Naive thymus-derived CD8-positive, alpha-beta T cell (primary cell): Measurements from ENCODE around the gene KCNC1. TPM values are rescaled to one million over a fixed set of nuclear protein-coding genes. Genes with fewer than 3 reads are reported as not detected.

Experiments used
- ATAC-seq, 2 donors: fragments of 150-1000 bp; cut with Tn5 transposase in 1 of 2; sonication (Bioruptor Pico), chemical (Tn5 transposase) in 1 of 2; 1 replicate in 1 of 2; 2 replicates in 1 of 2; pipeline ENCODE4 v1.10.0; 2021; ENCODE audit warnings: mild to moderate bottlenecking in 2 of 2, moderate library complexity in 2 of 2
- POLR2A ChIA-PET: fragments of 350-600 bp; sonication (Branson Sonifier 250); formaldehyde crosslinking; loops from one replicate; lab custom pipeline; 2021; ENCODE audit warnings: antibody characterized with exemption; lab: Charles Lee
- DNase-seq, 10 donors: peaks; one replicate each; pipeline versions ENCODE4 v3.0.0 to v3.0.0-alpha.2; 2020 to 2022
- H3K27ac Mint-ChIP-seq, 10 donors: one replicate each; pipeline ENCODE4 v1.8.0; 2020 to 2022; ENCODE audit warnings: mild to moderate bottlenecking in 10 of 10, mixed read lengths in 10 of 10, moderate library complexity in 4 of 10, inconsistent platforms in 1 of 10
- H3K27me3 Mint-ChIP-seq, 5 donors: one replicate each; pipeline ENCODE4 v1.8.0; 2021 to 2022; ENCODE audit warnings: mixed read lengths in 5 of 5
- H3K36me3 Mint-ChIP-seq, 3 donors: one replicate each; pipeline ENCODE4 v1.8.0; 2020 to 2022; ENCODE audit warnings: mixed read lengths in 3 of 3, mild to moderate bottlenecking in 2 of 3, inconsistent platforms in 1 of 3
- H3K4me1 Mint-ChIP-seq, 4 donors: one replicate each; pipeline ENCODE4 v1.8.0; 2021 to 2022; ENCODE audit warnings: mixed read lengths in 4 of 4
- H3K4me3 Mint-ChIP-seq, 10 donors: one replicate each; pipeline ENCODE4 v1.8.0; 2020 to 2022; ENCODE audit warnings: mild to moderate bottlenecking in 10 of 10, mixed read lengths in 10 of 10, moderate library complexity in 6 of 10, inconsistent platforms in 1 of 10
- H3K9me3 Mint-ChIP-seq, 9 donors: one replicate each; pipeline ENCODE4 v1.8.0; 2020 to 2022; ENCODE audit warnings: mixed read lengths in 9 of 9, mild to moderate bottlenecking in 3 of 9, inconsistent platforms in 1 of 9, moderate library complexity in 1 of 9
- polyA plus RNA-seq, 3 donors: library from polyadenylated mRNA; unstranded; fragments of 300-500 nt; fragmentation: Illumina TruSeq; gene quantifications; one replicate each; pipeline ENCODE4 v1.2.3, GENCODE V29; 2021
- total RNA-seq, 8 experiments: library from RNA in 2 of 8; stranded (reverse) in 2 of 8; gene quantifications; one replicate each; pipeline ENCODE4 v1.2.3 and lab custom pipeline; 2021 to 2026

KCNC1 gene
- total and polyA plus RNA-seq, 5 experiments from 2014 or later, result 0.60 TPM; not detected in 4

GRCh38 chr11:17821648-17822400 is 87.2 kb downstream of the KCNC1 start:
- peaks cover 0 to 8% (median 1%) of the 10 kb centered on the region in 4 donors for H3K4me1 Mint-ChIP-seq
- H3K9me3 Mint-ChIP-seq, result no peaks in the 10 kb centered on the region
- H3K27ac Mint-ChIP-seq, result no peak overlapping the region
- no peak overlapping the region for H3K4me3 Mint-ChIP-seq
- ATAC-seq, result no peak
- no peak for DNase-seq
- H3K27me3 Mint-ChIP-seq, result no peaks in the 10 kb centered on the region
- H3K36me3 Mint-ChIP-seq, result peaks cover 0 to 14% (median 7%) of the 10 kb centered on the region in 3 donors
- POLR2A ChIA-PET, result no interaction called here

GRCh38 chr11:17822401-17822781 is 87.8 kb downstream of the KCNC1 start:
- Mint-ChIP-seq H3K4me1 (peaks cover 0 to 8% (median 1%) of the 10 kb centered on the region in 4 donors), H3K4me3 (no peak overlapping the region), H3K9me3 (no peaks in the 10 kb centered on the region), H3K36me3 (peaks cover 0 to 18% (median 7%) of the 10 kb centered on the region in 3 donors), H3K27me3 (no peaks in the 10 kb centered on the region), H3K27ac (no peak overlapping the region)
- no peak for DNase-seq
- ATAC-seq, result no peak
- POLR2A ChIA-PET, result no interaction called here

GRCh38 chr11:17827006-17827405 is 92.4 kb downstream of the KCNC1 start:
- no peaks in the 10 kb centered on the region for H3K27me3 Mint-ChIP-seq
- peak overlapping the region in 1 of 10 donors; percentile 12 for H3K27ac Mint-ChIP-seq
- H3K4me3 Mint-ChIP-seq, result no peak overlapping the region
- no peak for DNase-seq
- ATAC-seq, result no peak
- peaks cover 0 to 5% (median 1%) of the 10 kb centered on the region in 4 donors for H3K4me1 Mint-ChIP-seq
- H3K9me3 Mint-ChIP-seq, result no peaks in the 10 kb centered on the region
- POLR2A ChIA-PET, result no interaction called here
- peaks cover 11 to 36% (median 30%) of the 10 kb centered on the region in 3 donors for H3K36me3 Mint-ChIP-seq

- H3K9me3 Mint-ChIP-seq, result no peaks in the 10 kb centered on the region
- H3K27ac Mint-ChIP-seq, result no peak overlapping the region
- H3K36me3 Mint-ChIP-seq, result peaks cover 11 to 44% (median 33%) of the 10 kb centered on the region in 3 donors
Observed at GRCh38 chr11:17828311-17828751, 93.8 kb downstream of the KCNC1 start.

GRCh38 chr11:17831228-17831627 is 96.6 kb downstream of the KCNC1 start:
- no peak overlapping the region for H3K27ac Mint-ChIP-seq
- no peak for DNase-seq
- H3K9me3 Mint-ChIP-seq, result no peaks in the 10 kb centered on the region
- POLR2A ChIA-PET, result no interaction called here
- no peaks in the 10 kb centered on the region for H3K27me3 Mint-ChIP-seq
- H3K4me3 Mint-ChIP-seq, result no peak overlapping the region
- H3K36me3 Mint-ChIP-seq, result peaks cover 11 to 44% (median 31%) of the 10 kb centered on the region in 3 donors
- peaks cover 0 to 3% (median 0%) of the 10 kb centered on the region in 4 donors for H3K4me1 Mint-ChIP-seq
- no peak for ATAC-seq

More at GRCh38 chr11:17828311-17828751, 93.8 kb downstream of the KCNC1 start:
- DNase-seq (no peak), ATAC-seq (no peak)
- Mint-ChIP-seq H3K27me3 (no peaks in the 10 kb centered on the region), H3K4me1 (peaks cover 0 to 3% (median 1%) of the 10 kb centered on the region in 4 donors), H3K4me3 (no peak overlapping the region)
- POLR2A ChIA-PET, result no interaction called here

- no peak for ATAC-seq
- peaks cover 0 to 6% (median 0%) of the 10 kb centered on the region in 4 donors for H3K4me1 Mint-ChIP-seq
- DNase-seq, result no peak
- H3K36me3 Mint-ChIP-seq, result peaks cover 11 to 42% (median 30%) of the 10 kb centered on the region in 3 donors
- no peak overlapping the region for H3K27ac Mint-ChIP-seq
- POLR2A ChIA-PET, result no interaction called here
- H3K9me3 Mint-ChIP-seq, result no peaks in the 10 kb centered on the region
- H3K4me3 Mint-ChIP-seq, result no peak overlapping the region
- H3K27me3 Mint-ChIP-seq, result no peaks in the 10 kb centered on the region
Observed at GRCh38 chr11:17831883-17832282, 97.3 kb downstream of the KCNC1 start.

Other genes starting within 250 kb of the KCNC1 start
- not detected for gene USH1C, start 190.4 kb upstream of the KCNC1 start, total RNA-seq
- gene USH1C, start 190.4 kb upstream of the KCNC1 start, polyA plus RNA-seq, result not detected
- not detected for gene OTOG, start 187.5 kb upstream of the KCNC1 start, total RNA-seq
- not detected for gene OTOG, start 187.5 kb upstream of the KCNC1 start, polyA plus RNA-seq
- not detected for gene MYOD1, start 15.2 kb upstream of the KCNC1 start, total RNA-seq
- not detected for gene MYOD1, start 15.2 kb upstream of the KCNC1 start, polyA plus RNA-seq